LNCAP (cell line): ENCODE measurements around the gene COL4A6.

ENCODE experiments used
- TF ChIP-seq, protein P1 (sequence below): fragments of 450-650 bp; IDR thresholded peaks from 2 replicates; pipeline ENCODE4 v1.5.1; 2017; ENCODE audit warnings: mild to moderate bottlenecking

COL4A6 gene

DNA sequence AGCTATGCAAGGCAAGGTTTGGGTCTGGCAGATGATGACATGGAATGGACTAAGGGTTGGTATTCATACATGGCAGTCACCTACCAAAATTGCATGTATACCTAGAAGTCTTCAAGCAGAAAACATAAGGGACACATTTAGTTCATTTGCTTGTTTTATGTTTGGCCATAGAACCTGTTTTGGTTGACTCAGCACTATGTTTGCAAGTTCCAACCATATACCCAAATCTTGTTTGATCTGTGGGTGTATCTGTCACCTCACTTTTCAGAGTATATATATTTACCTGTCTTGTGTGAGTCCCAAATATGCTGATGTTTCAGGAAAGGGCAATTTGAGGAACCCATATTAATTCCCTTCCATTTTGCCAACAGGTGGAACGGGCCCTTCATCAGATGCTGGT lies 307.3 kb downstream of the COL4A6 start:
- TF ChIP-seq, protein P1, sequence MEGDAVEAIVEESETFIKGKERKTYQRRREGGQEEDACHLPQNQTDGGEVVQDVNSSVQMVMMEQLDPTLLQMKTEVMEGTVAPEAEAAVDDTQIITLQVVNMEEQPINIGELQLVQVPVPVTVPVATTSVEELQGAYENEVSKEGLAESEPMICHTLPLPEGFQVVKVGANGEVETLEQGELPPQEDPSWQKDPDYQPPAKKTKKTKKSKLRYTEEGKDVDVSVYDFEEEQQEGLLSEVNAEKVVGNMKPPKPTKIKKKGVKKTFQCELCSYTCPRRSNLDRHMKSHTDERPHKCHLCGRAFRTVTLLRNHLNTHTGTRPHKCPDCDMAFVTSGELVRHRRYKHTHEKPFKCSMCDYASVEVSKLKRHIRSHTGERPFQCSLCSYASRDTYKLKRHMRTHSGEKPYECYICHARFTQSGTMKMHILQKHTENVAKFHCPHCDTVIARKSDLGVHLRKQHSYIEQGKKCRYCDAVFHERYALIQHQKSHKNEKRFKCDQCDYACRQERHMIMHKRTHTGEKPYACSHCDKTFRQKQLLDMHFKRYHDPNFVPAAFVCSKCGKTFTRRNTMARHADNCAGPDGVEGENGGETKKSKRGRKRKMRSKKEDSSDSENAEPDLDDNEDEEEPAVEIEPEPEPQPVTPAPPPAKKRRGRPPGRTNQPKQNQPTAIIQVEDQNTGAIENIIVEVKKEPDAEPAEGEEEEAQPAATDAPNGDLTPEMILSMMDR = no peak

DNA sequence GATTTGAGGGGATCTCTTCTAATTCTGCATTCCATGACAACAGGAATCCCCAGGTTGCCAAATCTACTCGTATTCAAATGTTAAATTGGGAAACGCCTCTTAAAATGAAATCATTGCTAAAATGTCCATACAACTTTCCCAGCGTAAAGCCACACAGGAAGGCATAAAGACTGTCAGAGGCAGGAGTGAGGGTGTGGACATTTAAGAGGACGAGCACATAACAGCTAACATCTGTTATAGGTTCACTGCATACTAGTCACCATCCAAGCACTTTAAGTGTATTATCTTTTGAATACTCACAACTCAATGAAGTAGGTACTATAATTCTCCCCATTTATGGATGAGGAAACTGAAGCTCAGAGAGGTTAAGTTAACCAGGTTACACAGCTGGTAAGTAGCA lies 311.1 kb downstream of the COL4A6 start:
- TF ChIP-seq, protein P1 = no peak

DNA sequence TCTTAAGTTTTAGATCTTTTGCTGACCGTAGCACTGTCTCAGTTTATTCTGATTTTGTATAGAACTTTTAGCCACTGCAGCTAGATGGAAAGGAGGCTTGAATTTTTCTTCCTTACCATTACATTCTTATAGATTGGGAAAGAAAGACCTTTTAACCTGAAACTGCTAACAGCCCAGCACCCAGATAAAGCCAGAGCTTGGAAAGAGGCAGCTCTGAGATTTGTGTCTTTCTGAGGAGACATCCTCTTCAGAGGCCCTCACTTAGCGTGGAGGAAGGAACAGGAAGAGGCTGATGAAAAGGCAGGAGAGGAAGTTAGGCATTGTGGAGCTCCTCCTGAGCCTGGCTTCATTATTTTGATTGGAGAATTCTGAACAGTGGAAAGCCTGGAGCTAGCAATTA lies 311.6 kb downstream of the COL4A6 start:
- TF ChIP-seq, protein P1 = no peak

DNA sequence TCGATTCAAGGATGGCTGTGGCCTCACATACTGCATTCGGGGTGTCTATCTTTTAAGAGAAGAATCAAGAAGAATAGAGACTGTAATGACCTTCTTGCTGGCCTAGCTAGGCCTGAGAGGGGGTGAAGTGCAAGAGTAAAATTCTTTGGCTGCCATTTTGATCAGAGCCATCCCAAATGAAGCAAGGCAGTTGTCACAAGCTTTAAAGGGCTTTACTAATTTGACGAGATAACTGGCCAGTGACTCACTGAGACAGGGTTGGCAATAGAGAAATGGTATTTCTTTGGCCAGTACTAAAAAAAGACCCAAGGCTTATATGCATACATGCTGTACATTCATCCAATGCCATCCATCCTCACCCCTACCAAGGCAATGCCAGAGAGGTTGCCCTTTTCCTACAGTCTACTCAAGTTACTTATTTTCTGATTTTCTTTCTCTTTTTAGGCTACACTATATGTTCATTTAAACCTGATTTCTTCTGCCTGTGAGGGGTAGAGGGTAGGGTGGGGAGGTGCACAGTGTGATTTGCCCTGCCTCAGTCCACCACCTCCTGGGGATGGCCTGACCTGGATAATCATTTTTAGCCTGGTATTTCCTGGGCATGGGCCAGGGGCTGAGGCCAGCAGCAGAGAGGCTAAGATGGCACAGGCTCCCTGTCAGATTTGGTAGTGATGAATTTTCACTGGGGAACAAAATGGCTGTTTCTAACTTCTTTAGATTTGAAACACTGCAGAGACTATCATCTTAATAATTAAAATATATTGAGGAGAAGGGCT lies 314.4 kb downstream of the COL4A6 start:
- TF ChIP-seq, protein P1 = no peak

DNA sequence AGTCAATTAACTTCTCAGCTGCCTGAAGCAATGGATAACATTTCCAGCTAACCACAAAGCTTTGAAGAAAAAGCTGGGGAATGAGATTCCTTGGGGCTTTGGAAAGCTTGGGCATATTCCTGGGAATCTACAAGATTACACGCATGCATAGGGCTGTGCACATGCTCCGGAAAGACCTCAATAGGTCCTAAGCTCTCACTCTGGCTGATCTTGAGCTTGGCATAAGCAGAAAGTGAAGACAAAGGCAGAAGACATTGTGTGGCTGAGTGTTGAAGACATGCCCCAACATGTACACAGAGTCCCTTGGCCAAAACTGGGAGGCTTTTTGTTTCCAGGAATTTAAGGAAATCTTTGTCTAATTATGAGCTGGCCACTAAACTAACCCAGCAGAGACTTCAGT lies 315.5 kb downstream of the COL4A6 start:
- TF ChIP-seq, protein P1 = no peak

DNA sequence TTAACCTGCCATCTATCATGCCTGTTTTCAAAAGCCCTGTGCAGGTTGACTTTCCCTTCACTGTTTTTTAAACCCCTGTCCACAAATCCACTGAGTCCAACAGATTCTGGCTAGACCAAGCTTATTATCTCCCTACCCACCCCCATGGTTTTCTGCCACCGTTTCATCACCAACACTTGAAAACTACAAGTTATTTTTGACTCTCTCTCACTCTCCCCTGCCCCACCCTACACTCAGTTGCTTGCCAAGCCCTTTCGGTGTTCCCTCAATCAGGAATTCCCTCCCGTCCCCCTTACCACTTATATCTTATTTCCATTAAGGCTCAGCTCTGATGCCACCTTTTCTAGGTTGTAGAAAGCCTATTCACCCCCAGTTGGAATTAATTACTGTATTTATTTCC lies 316.9 kb downstream of the COL4A6 start:
- TF ChIP-seq, protein P1 = no peak

DNA sequence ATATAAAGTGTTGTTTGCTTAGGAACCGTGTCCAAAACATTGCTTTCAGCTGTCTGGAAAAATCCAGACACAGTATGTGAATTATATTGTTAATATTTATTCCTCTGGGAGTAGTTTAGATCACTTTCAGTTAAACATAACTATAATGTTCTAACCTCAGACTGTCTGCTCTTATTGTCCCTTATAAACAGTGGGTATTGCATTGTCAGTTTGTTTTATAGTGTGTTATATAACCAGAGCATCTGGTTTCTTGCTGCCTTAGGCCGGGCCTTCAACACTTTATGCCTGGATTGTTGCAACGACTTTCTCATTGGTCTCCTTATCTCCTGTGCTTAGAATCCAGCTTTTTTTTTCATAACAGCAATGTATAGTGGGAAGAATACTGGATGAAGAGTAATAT lies 320.2 kb downstream of the COL4A6 start:
- TF ChIP-seq, protein P1 = no peak

DNA sequence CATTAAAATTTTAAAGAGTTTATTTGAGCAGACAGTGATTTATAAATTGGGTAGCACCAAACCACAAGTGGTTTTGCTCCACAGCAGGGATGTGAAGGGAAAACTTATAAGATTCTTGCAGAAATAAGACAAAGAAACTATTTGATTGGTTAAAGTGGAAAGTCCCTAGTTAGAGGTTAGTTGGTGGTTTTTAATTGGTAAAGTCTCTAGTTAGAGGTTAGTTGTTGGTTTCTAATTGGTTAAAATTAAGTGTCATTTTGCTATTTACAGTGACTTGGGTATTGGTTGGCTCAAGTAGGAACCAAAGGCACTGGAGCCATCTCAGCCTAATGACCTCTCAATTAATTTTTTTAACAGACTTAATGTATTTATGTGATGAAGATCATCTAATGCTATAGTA lies 323.7 kb downstream of the COL4A6 start:
- TF ChIP-seq, protein P1 = no peak
